Mesenchymal stem cell (in vitro differentiated cells and primary cell): Measurements from ENCODE around the gene MSH5.

Experiments used
- DNase-seq: peaks from one replicate; pipeline ENCODE4 v3.0.0-alpha.2; 2013
- H2AFZ ChIP-seq: one replicate; pipeline ENCODE4 v1.6.1; 2013; ENCODE audit warnings: low read depth, mild to moderate bottlenecking, control low read depth, inconsistent platforms, low read length, moderate library complexity
- H2AK5ac ChIP-seq: 2 replicates; pipeline ENCODE4 v1.6.1; 2013; ENCODE audit warnings: low read length, moderate library complexity, mild to moderate bottlenecking, inconsistent platforms; ENCODE audit not compliant: severe bottlenecking
- H2BK120ac ChIP-seq: one replicate; pipeline ENCODE4 v1.6.1; 2013; ENCODE audit warnings: low read depth, mild to moderate bottlenecking, inconsistent platforms, low read length, moderate library complexity
- H2BK12ac ChIP-seq, 2 experiments: one replicate each; pipeline ENCODE4 v1.6.1; 2013; ENCODE audit warnings: inconsistent platforms in 2 of 2, low read length in 2 of 2, mild to moderate bottlenecking in 2 of 2, moderate library complexity in 2 of 2, control low read depth in 1 of 2
- H2BK15ac ChIP-seq: one replicate; pipeline ENCODE4 v1.6.1; 2013; ENCODE audit warnings: mild to moderate bottlenecking, low read depth, inconsistent platforms; ENCODE audit not compliant: poor library complexity, severe bottlenecking
- H2BK5ac ChIP-seq: 2 replicates; pipeline ENCODE4 v1.6.1; 2013; ENCODE audit warnings: low read depth, mild to moderate bottlenecking, low read length, control low read depth, inconsistent platforms; ENCODE audit not compliant: poor library complexity, severe bottlenecking
- H3K14ac ChIP-seq, 2 experiments: one replicate each; pipeline ENCODE4 v1.6.1; 2013; ENCODE audit warnings: inconsistent platforms in 2 of 2, low read length in 2 of 2, control low read depth in 1 of 2, mild to moderate bottlenecking in 1 of 2, moderate library complexity in 1 of 2
- H3K18ac ChIP-seq, 2 experiments: one replicate each; pipeline ENCODE4 v1.6.1; 2013; ENCODE audit warnings: inconsistent platforms in 2 of 2, low read length in 2 of 2, control low read depth in 1 of 2, low read depth in 1 of 2, mild to moderate bottlenecking in 1 of 2
- H3K23ac ChIP-seq, 2 experiments: one replicate each; pipeline ENCODE4 v1.6.1; 2013; ENCODE audit warnings: inconsistent platforms in 2 of 2, low read length in 2 of 2, mild to moderate bottlenecking in 2 of 2, moderate library complexity in 2 of 2, control low read depth in 1 of 2
- H3K27ac ChIP-seq: 2 replicates; pipeline ENCODE4 v1.5.1; 2013; ENCODE audit warnings: mild to moderate bottlenecking, moderate library complexity, low read length, control low read depth, inconsistent platforms; ENCODE audit not compliant: poor library complexity, severe bottlenecking
- H3K27me3 ChIP-seq, 2 experiments: 2 replicates each; pipeline versions ENCODE4 v1.6.1 to v1.7.0; 2013; ENCODE audit warnings: low read length in 2 of 2, mild to moderate bottlenecking in 2 of 2, moderate library complexity in 2 of 2, control low read depth in 1 of 2, inconsistent platforms in 1 of 2; ENCODE audit not compliant: control insufficient read depth in 1 of 2, insufficient read depth in 1 of 2
- H3K36me3 ChIP-seq, 2 experiments: 2 replicates each; pipeline versions ENCODE4 v1.6.1 to v1.7.0; 2013; ENCODE audit warnings: low read length in 2 of 2, control low read depth in 1 of 2, inconsistent platforms in 1 of 2, low read depth in 1 of 2, mild to moderate bottlenecking in 1 of 2; ENCODE audit not compliant: insufficient read depth in 2 of 2, control insufficient read depth in 1 of 2
- H3K4ac ChIP-seq, 2 experiments: one replicate each; pipeline ENCODE4 v1.6.1; 2013; ENCODE audit warnings: inconsistent platforms in 2 of 2, low read length in 2 of 2, mild to moderate bottlenecking in 2 of 2, moderate library complexity in 2 of 2, control low read depth in 1 of 2, low read depth in 1 of 2
- H3K4me1 ChIP-seq: 2 replicates; pipeline ENCODE4 v1.6.1; 2013; ENCODE audit warnings: low read depth, low read length, control low read depth; ENCODE audit not compliant: control insufficient read depth, insufficient read depth
- H3K4me2 ChIP-seq: 2 replicates; pipeline ENCODE4 v1.6.1; 2013; ENCODE audit warnings: low read length, mild to moderate bottlenecking, inconsistent platforms; ENCODE audit not compliant: poor library complexity, severe bottlenecking
- H3K4me3 ChIP-seq, 2 experiments: 2 replicates each; pipeline versions ENCODE4 v1.5.1 to v1.7.0; 2013; ENCODE audit warnings: low read length in 2 of 2, mild to moderate bottlenecking in 2 of 2, control low read depth in 1 of 2, low read depth in 1 of 2; ENCODE audit not compliant: insufficient read depth in 1 of 2
- H3K79me1 ChIP-seq: replicated peaks from 2 replicates; pipeline ENCODE4 v1.6.1; 2013; ENCODE audit warnings: mild to moderate bottlenecking, control low read depth, low read length, inconsistent platforms; ENCODE audit not compliant: poor library complexity, severe bottlenecking
- H3K9ac ChIP-seq: 2 replicates; pipeline ENCODE4 v1.7.0; 2013; ENCODE audit warnings: mild to moderate bottlenecking, low read length, moderate library complexity
- H3K9me3 ChIP-seq: 2 replicates; pipeline ENCODE4 v1.7.0; 2013; ENCODE audit warnings: mild to moderate bottlenecking, low read length; ENCODE audit not compliant: control insufficient read depth
- H4K8ac ChIP-seq: one replicate; pipeline ENCODE4 v1.6.1; 2013; ENCODE audit warnings: inconsistent platforms, mild to moderate bottlenecking, low read length, moderate library complexity
- H4K91ac ChIP-seq: one replicate; pipeline ENCODE4 v1.6.1; 2013; ENCODE audit warnings: mild to moderate bottlenecking, low read length, inconsistent platforms
- whole genome bisulfite sequencing: methylation state at CpG from one replicate; pipeline ENCODE4 v1.1.7; 2013; ENCODE audit warnings: mixed read lengths; 5-methylcytosine and 5-hydroxymethylcytosine counted together

Gene MSH5

GRCh38 chr6:31736021-31736767, 3.6 kb upstream of the MSH5 start, which contains the start of gene CLIC1:
CLIC1 (minus strand) TSS chr6:31736530; CDS start chr6:31736300, 230 bp downstream.
- Histone ChIP-seq H3K79me1 (peaks cover 2% of the 10 kb centered on the region), H3K14ac (peak within 1 kb of the TSS; percentile 89 to 98), H3K4me3 (peak within 1 kb of the TSS; percentile 67 to 100), H3K27me3 (no peaks in the 10 kb centered on the region), H3K27ac (peak within 1 kb of the TSS; percentile 97), H3K9me3 (no peaks in the 10 kb centered on the region), H2BK5ac (peak within 1 kb of the TSS; percentile 47), H3K4me1 (peaks cover 33% of the 10 kb centered on the region), H3K18ac (peak within 1 kb of the TSS; percentile 91 to 98), H2BK120ac (peak within 1 kb of the TSS; percentile 83), H4K8ac (peak within 1 kb of the TSS; percentile 88), H3K4ac (peak within 1 kb of the TSS; percentile 98), H2BK12ac (peak within 1 kb of the TSS; percentile 94 to 99), H3K23ac (peak within 1 kb of the TSS in 1 of 2 experiments; percentile 81), H2BK15ac (peak within 1 kb of the TSS; percentile 77), H4K91ac (peak within 1 kb of the TSS; percentile 96), H3K4me2 (peak within 1 kb of the TSS; percentile 72), H3K36me3 (peaks cover 26 to 33% of the 10 kb centered on the region in 2 experiments), H2AFZ (no peak within 1 kb of the TSS), H2AK5ac (peak within 1 kb of the TSS; percentile 86), H3K9ac (peak within 1 kb of the TSS; percentile 100)
- peak; percentile 91 for DNase-seq
- WGBS = 0% methylated on average over 10 of the region's 24 CpGs

GRCh38 chr6:31736768-31737314, 3.0 kb upstream of the MSH5 start:
- Histone ChIP-seq H2BK120ac (peak overlapping the region; percentile 83), H2BK12ac (peak overlapping the region; percentile 94 to 99), H3K79me1 (peaks cover 2% of the 10 kb centered on the region), H3K4me1 (peaks cover 33% of the 10 kb centered on the region), H3K27ac (peak overlapping the region; percentile 59), H4K91ac (peak overlapping the region; percentile 85), H3K9me3 (no peaks in the 10 kb centered on the region), H3K4ac (peak overlapping the region; percentile 98), H3K14ac (peak overlapping the region; percentile 89 to 96), H3K27me3 (no peaks in the 10 kb centered on the region), H3K18ac (peak overlapping the region; percentile 87 to 98), H3K4me3 (peak overlapping the region in 1 of 2 experiments; percentile 100), H3K4me2 (peak overlapping the region; percentile 72), H3K36me3 (peaks cover 21 to 31% of the 10 kb centered on the region in 2 experiments), H4K8ac (peak overlapping the region; percentile 88), H2BK15ac (peak overlapping the region; percentile 77), H3K9ac (peak overlapping the region; percentile 100), H2AFZ (no peak overlapping the region), H2AK5ac (peak overlapping the region; percentile 71), H3K23ac (peak overlapping the region in 1 of 2 experiments; percentile 81), H2BK5ac (no peak overlapping the region)
- DNase-seq = no peak
- WGBS = 47% methylated on average over 8 of the region's 10 CpGs

GRCh38 chr6:31737315-31737990, 2.4 kb upstream of the MSH5 start:
- whole genome bisulfite sequencing = 21% methylated on average over 6 of the region's 7 CpGs
- peaks cover 16 to 31% of the 10 kb centered on the region in 2 experiments for H3K36me3 ChIP-seq
- H3K4me2 ChIP-seq = peak overlapping the region; percentile 25
- peak overlapping the region in 1 of 2 experiments; percentile 57 for H3K4me3 ChIP-seq
- peak overlapping the region in 1 of 2 experiments; percentile 38 for H2BK12ac ChIP-seq
- peak overlapping the region; percentile 85 for H4K91ac ChIP-seq
- H3K4ac ChIP-seq = peak overlapping the region; percentile 51 to 98
- peak overlapping the region; percentile 100 for H3K9ac ChIP-seq
- peak; percentile 82 for DNase-seq
- H2AFZ ChIP-seq = no peak overlapping the region
- H2AK5ac ChIP-seq = peak overlapping the region; percentile 86
- H3K4me1 ChIP-seq = peaks cover 33% of the 10 kb centered on the region
- H2BK15ac ChIP-seq = peak overlapping the region; percentile 18
- H3K18ac ChIP-seq = peak overlapping the region; percentile 11 to 91
- H3K14ac ChIP-seq = no peak overlapping the region
- H3K27me3 ChIP-seq = no peaks in the 10 kb centered on the region
- peak overlapping the region; percentile 83 for H2BK120ac ChIP-seq
- H3K9me3 ChIP-seq = no peaks in the 10 kb centered on the region
- H3K27ac ChIP-seq = peak overlapping the region; percentile 89
- H2BK5ac ChIP-seq = peak overlapping the region; percentile 47
- H4K8ac ChIP-seq = peak overlapping the region; percentile 88
- peaks cover 2% of the 10 kb centered on the region for H3K79me1 ChIP-seq
- no peak overlapping the region for H3K23ac ChIP-seq
